ENCODE results near the gene PLCB4. TPM values are rescaled to one million over a fixed set of nuclear protein-coding genes. Genes with fewer than 3 reads are reported as not detected.

PLCB4 gene
- polyA plus RNA-seq, 1 experiment: 8.8 TPM

DNA sequence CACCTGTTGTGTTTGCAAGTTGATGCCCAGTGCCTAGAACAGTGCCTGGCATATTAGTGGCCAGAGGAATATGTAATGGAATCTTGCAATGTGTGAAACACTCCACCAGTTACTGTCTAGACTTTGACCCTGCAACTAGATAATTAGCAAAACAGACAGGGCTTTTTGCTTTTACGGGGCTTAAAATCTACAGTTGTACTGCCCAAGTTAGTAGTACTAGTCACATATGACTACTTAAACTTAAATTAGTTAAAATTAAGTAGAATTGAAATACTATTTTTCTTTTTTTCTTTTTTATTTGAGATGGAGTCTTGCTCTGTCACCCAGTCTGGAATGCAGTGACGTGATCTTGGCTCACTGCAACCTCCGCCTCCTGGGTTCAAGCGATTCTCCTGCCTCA lies 44.3 kb upstream of the PLCB4 start:
- ChIA-PET POLR2A (no interaction called here), CTCF (no interaction called here)
- no peaks in the 10 kb centered on the region for H3K36me3 ChIP-seq (ENCODE audit: control insufficient read depth, insufficient read depth, low read length)
- H3K4me3 ChIP-seq (ENCODE audit: low read depth, low read length): no peak overlapping the region
- TF ChIP-seq, protein P1, sequence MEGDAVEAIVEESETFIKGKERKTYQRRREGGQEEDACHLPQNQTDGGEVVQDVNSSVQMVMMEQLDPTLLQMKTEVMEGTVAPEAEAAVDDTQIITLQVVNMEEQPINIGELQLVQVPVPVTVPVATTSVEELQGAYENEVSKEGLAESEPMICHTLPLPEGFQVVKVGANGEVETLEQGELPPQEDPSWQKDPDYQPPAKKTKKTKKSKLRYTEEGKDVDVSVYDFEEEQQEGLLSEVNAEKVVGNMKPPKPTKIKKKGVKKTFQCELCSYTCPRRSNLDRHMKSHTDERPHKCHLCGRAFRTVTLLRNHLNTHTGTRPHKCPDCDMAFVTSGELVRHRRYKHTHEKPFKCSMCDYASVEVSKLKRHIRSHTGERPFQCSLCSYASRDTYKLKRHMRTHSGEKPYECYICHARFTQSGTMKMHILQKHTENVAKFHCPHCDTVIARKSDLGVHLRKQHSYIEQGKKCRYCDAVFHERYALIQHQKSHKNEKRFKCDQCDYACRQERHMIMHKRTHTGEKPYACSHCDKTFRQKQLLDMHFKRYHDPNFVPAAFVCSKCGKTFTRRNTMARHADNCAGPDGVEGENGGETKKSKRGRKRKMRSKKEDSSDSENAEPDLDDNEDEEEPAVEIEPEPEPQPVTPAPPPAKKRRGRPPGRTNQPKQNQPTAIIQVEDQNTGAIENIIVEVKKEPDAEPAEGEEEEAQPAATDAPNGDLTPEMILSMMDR (IDR thresholded peaks at IDR 0.05; ENCODE audit: insufficient read depth, low read depth, low read length): no peak
- DNase-seq (ENCODE audit: low read depth): no peak
- H3K27me3 ChIP-seq (ENCODE audit: control insufficient read depth, insufficient read depth, low read length): no peaks in the 10 kb centered on the region

DNA sequence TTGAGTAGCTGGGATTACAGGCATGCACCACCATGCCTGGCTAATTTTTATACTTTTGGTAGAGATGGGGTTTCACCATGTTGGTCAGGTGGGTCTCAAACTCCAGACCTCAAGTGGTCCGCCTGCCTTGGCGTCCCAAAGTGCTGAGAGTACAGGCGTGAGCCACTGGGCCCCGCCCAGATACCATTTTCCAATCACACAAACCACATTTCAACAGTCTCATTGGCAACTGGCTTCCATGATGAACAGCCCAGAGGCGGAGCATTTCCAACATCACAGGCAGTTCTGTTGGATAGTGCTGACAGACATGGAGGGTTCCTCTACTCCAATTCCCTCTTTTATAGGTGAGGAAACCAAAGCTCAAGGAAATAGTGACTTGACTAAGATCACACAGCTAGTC lies 43.9 kb upstream of the PLCB4 start:
- TF ChIP-seq, protein P1 (IDR thresholded peaks at IDR 0.05; ENCODE audit: insufficient read depth, low read depth, low read length): no peak
- CTCF ChIA-PET: no interaction called here
- Histone ChIP-seq H3K4me3 (ENCODE audit: low read depth, low read length) (no peak overlapping the region), H3K27me3 (ENCODE audit: control insufficient read depth, insufficient read depth, low read length) (no peaks in the 10 kb centered on the region), H3K36me3 (ENCODE audit: control insufficient read depth, insufficient read depth, low read length) (no peaks in the 10 kb centered on the region)
- DNase-seq (ENCODE audit: low read depth): no peak
- POLR2A ChIA-PET: no interaction called here

DNA sequence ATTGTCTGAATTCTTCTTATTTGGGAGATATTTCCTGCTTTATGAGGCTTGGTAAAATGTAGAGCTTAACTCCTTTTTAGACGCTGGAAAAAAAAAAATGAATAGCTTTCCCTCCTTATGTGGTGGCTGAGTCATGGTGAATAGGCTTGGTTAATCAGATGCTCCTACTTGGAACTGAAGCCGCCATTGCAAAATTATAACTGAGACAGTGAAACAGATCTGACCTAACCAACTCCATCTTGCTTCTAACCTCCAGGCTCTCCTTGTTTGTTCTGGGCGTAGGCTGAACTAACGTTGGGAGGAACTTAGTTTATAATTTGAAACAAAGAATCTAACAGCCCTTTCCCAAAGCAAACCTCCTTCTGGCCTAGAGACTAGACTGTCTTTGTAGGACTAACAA lies 43.2 kb upstream of the PLCB4 start:
- Histone ChIP-seq H3K36me3 (ENCODE audit: control insufficient read depth, insufficient read depth, low read length) (no peaks in the 10 kb centered on the region), H3K4me3 (ENCODE audit: low read depth, low read length) (no peak overlapping the region), H3K27me3 (ENCODE audit: control insufficient read depth, insufficient read depth, low read length) (no peaks in the 10 kb centered on the region)
- TF ChIP-seq, protein P1 (IDR thresholded peaks at IDR 0.05; ENCODE audit: insufficient read depth, low read depth, low read length): no peak
- ChIA-PET POLR2A (no interaction called here), CTCF (no interaction called here)
- no peak for DNase-seq (ENCODE audit: low read depth)

DNA sequence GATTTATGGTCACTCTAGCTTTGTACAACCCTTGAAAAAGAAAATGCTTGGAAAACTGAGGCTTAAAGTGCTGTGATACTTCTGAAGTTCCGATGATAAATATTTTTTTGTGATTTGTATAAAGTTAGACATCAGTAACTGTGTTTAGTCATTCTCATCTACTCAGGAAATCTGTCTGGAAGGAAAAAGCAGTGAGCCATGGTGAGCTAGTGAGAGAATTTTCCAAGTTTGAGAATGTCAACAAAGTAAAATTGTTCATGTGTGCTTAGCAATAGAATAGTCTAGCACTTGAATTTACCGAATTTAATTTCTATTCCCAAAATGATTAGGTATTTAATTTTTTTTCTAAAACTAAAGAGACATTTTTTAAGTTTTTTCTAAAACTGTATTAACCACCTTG lies 41.3 kb upstream of the PLCB4 start:
- TF ChIP-seq, protein P1 (IDR thresholded peaks at IDR 0.05; ENCODE audit: insufficient read depth, low read depth, low read length): no peak
- POLR2A ChIA-PET: no interaction called here
- Histone ChIP-seq H3K27me3 (ENCODE audit: control insufficient read depth, insufficient read depth, low read length) (no peaks in the 10 kb centered on the region), H3K36me3 (ENCODE audit: control insufficient read depth, insufficient read depth, low read length) (no peaks in the 10 kb centered on the region), H3K4me3 (ENCODE audit: low read depth, low read length) (no peak overlapping the region)
- CTCF ChIA-PET: interaction anchor here (1.4 kb wide), 1 partner anchor 174 kb away, joined by 3 read pairs; no protein-coding TSS in a partner anchor
- no peak for DNase-seq (ENCODE audit: low read depth)

DNA sequence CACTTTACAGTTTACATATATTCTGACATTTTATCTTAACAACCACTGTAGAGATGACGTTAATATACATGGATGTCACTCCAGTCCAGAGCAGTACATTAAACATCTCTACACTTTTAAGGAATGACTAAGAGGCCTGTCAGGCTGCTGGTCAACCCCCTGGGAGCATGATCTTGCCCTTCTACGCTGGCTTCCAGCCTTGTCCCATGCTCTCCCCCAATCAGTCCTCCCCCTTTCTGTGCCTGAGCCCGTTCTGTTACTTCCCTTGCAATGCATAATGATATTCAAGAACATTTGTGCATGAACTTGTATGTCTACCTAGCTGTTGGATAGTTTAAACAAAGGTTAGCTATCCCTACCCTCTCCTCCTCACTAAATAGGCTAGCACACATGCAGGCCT lies 40.5 kb upstream of the PLCB4 start:
- CTCF ChIA-PET: interaction anchor here (1.4 kb wide), 1 partner anchor 175 kb away, joined by 3 read pairs; no protein-coding TSS in a partner anchor
- POLR2A ChIA-PET: no interaction called here
- H3K27me3 ChIP-seq (ENCODE audit: control insufficient read depth, insufficient read depth, low read length): no peaks in the 10 kb centered on the region

More for the DNA sequence above, 40.5 kb upstream of the PLCB4 start:
- no peaks in the 10 kb centered on the region for H3K36me3 ChIP-seq (ENCODE audit: control insufficient read depth, insufficient read depth, low read length)
- TF ChIP-seq, protein P1 (IDR thresholded peaks at IDR 0.05; ENCODE audit: insufficient read depth, low read depth, low read length): no peak
- no peak overlapping the region for H3K4me3 ChIP-seq (ENCODE audit: low read depth, low read length)
- no peak for DNase-seq (ENCODE audit: low read depth)

All from BJ (cell line).